Effector memory CD8-positive, alpha-beta T cell (primary cell): ENCODE measurements around the gene SEMA3E.

Experiments used
- ATAC-seq: fragments of 150-1000 bp; cut with Tn5 transposase; replicated peaks from 2 replicates; pipeline ENCODE4 v1.10.0; 2021; ENCODE audit warnings: mild to moderate bottlenecking, moderate library complexity
- DNase-seq, 3 experiments: peaks; one replicate each; pipeline ENCODE4 v3.0.0; 2021
- H3K27ac Mint-ChIP-seq, 2 donors: one replicate each; pipeline ENCODE4 v1.8.0; 2022; ENCODE audit warnings: mild to moderate bottlenecking in 2 of 2, mixed read lengths in 2 of 2, moderate library complexity in 2 of 2
- H3K27me3 Mint-ChIP-seq, 2 donors: one replicate each; pipeline ENCODE4 v1.8.0; 2022; ENCODE audit warnings: mixed read lengths in 2 of 2
- H3K36me3 Mint-ChIP-seq: one replicate; pipeline ENCODE4 v1.8.0; 2022; ENCODE audit warnings: mild to moderate bottlenecking, moderate library complexity, mixed read lengths; ENCODE audit not compliant: insufficient read depth
- H3K4me1 Mint-ChIP-seq, 2 donors: one replicate each; pipeline ENCODE4 v1.8.0; 2022; ENCODE audit warnings: low read depth in 2 of 2, mixed read lengths in 2 of 2
- H3K4me3 Mint-ChIP-seq, 2 donors: one replicate each; pipeline ENCODE4 v1.8.0; 2022; ENCODE audit warnings: mild to moderate bottlenecking in 2 of 2, mixed read lengths in 2 of 2, moderate library complexity in 2 of 2
- H3K9me3 Mint-ChIP-seq, 2 donors: one replicate each; pipeline ENCODE4 v1.8.0; 2022; ENCODE audit warnings: mixed read lengths in 2 of 2

SEMA3E gene

GRCh38 chr7:83429493-83429892 is 219.4 kb downstream of the SEMA3E start:
- H3K27me3 Mint-ChIP-seq: no peaks in the 10 kb centered on the region
- no peak overlapping the region for H3K27ac Mint-ChIP-seq
- ATAC-seq (no peak), DNase-seq (no peak)
- no peaks in the 10 kb centered on the region for H3K4me1 Mint-ChIP-seq
- peaks cover 0 to 4% of the 10 kb centered on the region in 2 donors for H3K9me3 Mint-ChIP-seq
- H3K4me3 Mint-ChIP-seq: no peak overlapping the region
- H3K36me3 Mint-ChIP-seq: no peaks in the 10 kb centered on the region

DNA sequence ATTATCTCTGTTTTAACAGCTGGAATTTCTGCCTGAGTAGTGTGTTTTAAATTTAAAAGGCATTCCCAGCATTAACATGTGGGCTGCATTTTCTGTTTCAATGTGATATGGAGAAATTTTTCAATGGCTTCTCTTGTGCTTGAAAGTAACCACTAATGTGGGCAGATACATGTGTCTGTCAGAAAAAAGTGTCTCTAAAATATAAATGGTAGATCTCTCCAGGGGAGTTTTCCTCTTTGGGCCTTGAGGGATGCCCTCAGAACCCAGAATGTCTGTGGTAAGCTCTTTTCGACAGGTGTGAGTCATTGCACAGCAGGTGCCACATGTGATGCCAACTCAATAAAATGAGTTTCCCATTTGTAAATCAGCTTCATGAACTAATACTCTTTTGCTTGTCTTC is 221.1 kb downstream of the SEMA3E start:
- no peak for DNase-seq
- H3K4me3 Mint-ChIP-seq: no peak overlapping the region
- ATAC-seq: no peak
- no peaks in the 10 kb centered on the region for H3K27me3 Mint-ChIP-seq
- no peaks in the 10 kb centered on the region for H3K4me1 Mint-ChIP-seq
- H3K27ac Mint-ChIP-seq: no peak overlapping the region
- H3K9me3 Mint-ChIP-seq: peaks cover 0 to 4% of the 10 kb centered on the region in 2 donors
- H3K36me3 Mint-ChIP-seq: no peaks in the 10 kb centered on the region

- no peak for DNase-seq
- Mint-ChIP-seq H3K27ac (no peak overlapping the region), H3K4me3 (no peak overlapping the region)
Measured at GRCh38 chr7:83426325-83426724, 222.6 kb downstream of the SEMA3E start.

GRCh38 chr7:83419013-83419412 is 229.9 kb downstream of the SEMA3E start:
- no peak for ATAC-seq
- Mint-ChIP-seq H3K9me3 (peaks cover 6 to 7% of the 10 kb centered on the region in 2 donors), H3K27ac (no peak overlapping the region), H3K4me1 (no peaks in the 10 kb centered on the region), H3K36me3 (no peaks in the 10 kb centered on the region), H3K4me3 (no peak overlapping the region), H3K27me3 (no peaks in the 10 kb centered on the region)
- no peak for DNase-seq

More at GRCh38 chr7:83426325-83426724, 222.6 kb downstream of the SEMA3E start:
- H3K4me1 Mint-ChIP-seq: no peaks in the 10 kb centered on the region
- H3K27me3 Mint-ChIP-seq: no peaks in the 10 kb centered on the region
- peaks cover 6 to 7% of the 10 kb centered on the region in 2 donors for H3K9me3 Mint-ChIP-seq
- no peak for ATAC-seq
- H3K36me3 Mint-ChIP-seq: no peaks in the 10 kb centered on the region

- H3K4me1 Mint-ChIP-seq: no peaks in the 10 kb centered on the region
- H3K9me3 Mint-ChIP-seq: peaks cover 0 to 8% of the 10 kb centered on the region in 2 donors
- H3K4me3 Mint-ChIP-seq: no peak overlapping the region
- DNase-seq (no peak), ATAC-seq (no peak)
- H3K36me3 Mint-ChIP-seq: no peaks in the 10 kb centered on the region
- no peak overlapping the region for H3K27ac Mint-ChIP-seq
- no peaks in the 10 kb centered on the region for H3K27me3 Mint-ChIP-seq
Measured at GRCh38 chr7:83415840-83416239, 233.1 kb downstream of the SEMA3E start.

- Mint-ChIP-seq H3K4me3 (no peak overlapping the region), H3K4me1 (no peaks in the 10 kb centered on the region), H3K36me3 (no peaks in the 10 kb centered on the region), H3K27ac (no peak overlapping the region), H3K27me3 (no peaks in the 10 kb centered on the region), H3K9me3 (peaks cover 0 to 8% of the 10 kb centered on the region in 2 donors)
- ATAC-seq: no peak
- no peak for DNase-seq
Measured at GRCh38 chr7:83414947-83415346, 234.0 kb downstream of the SEMA3E start.

- DNase-seq: no peak
- Mint-ChIP-seq H3K27ac (no peak overlapping the region), H3K27me3 (no peaks in the 10 kb centered on the region), H3K4me3 (no peak overlapping the region), H3K36me3 (no peaks in the 10 kb centered on the region), H3K4me1 (no peaks in the 10 kb centered on the region), H3K9me3 (peaks cover 0 to 5% of the 10 kb centered on the region in 2 donors)
- no peak for ATAC-seq
Measured at GRCh38 chr7:83413831-83414230, 235.1 kb downstream of the SEMA3E start.

GRCh38 chr7:83413424-83413823 is 235.5 kb downstream of the SEMA3E start:
- Mint-ChIP-seq H3K27ac (no peak overlapping the region), H3K36me3 (no peaks in the 10 kb centered on the region), H3K4me1 (no peaks in the 10 kb centered on the region), H3K4me3 (no peak overlapping the region), H3K9me3 (peaks cover 0 to 5% of the 10 kb centered on the region in 2 donors), H3K27me3 (no peaks in the 10 kb centered on the region)
- no peak for DNase-seq
- ATAC-seq: no peak

DNA sequence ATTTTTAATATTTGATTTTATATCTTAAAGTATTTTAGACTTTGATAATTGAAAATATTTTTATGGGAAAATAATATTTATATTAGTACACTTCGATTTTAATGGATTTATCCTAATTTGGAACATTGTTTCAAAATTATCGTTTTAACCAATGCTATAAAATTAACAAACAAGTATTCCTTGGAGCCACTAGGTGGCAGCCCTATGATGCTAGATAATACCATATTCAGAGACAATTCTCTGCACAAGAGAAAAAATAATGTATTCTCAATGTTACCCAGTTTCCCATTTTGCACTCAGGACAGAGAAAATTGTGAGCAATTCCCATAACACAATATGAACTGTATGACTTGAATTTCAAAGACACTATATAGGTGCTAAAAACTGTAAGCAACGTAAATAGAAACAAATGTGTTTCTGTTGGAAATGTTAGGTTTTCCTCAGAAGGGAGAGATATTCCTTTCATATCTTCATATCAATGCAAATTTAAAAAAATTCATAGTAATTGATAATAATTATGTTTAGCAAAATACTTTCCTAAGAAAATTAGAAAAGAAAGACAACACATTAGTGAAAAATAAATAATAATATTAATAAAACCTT is 237.8 kb downstream of the SEMA3E start:
- DNase-seq (no peak), ATAC-seq (no peak)
- no peak overlapping the region for H3K4me3 Mint-ChIP-seq

DNA sequence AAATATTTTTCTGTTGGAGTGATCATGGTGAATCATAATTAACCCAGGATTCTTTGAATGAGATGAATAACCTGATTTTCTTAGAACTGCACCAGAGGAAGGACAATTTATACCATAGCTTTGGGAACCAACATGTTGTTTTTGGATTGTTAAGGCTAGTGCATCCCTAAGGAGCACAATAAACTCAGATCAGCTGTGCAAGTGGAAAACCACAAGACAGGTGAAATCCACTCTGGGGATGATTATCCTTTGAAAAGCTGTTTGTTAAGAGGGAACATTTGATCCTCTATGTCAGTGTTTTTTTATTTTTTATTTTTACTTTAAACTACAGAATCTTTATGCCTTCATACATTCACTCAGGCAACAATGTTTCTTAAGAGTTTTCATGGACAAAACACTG is 254.2 kb downstream of the SEMA3E start:
- H3K27ac Mint-ChIP-seq: no peak overlapping the region
- H3K27me3 Mint-ChIP-seq: no peaks in the 10 kb centered on the region
- H3K9me3 Mint-ChIP-seq: peaks cover 0 to 6% of the 10 kb centered on the region in 2 donors
- H3K4me3 Mint-ChIP-seq: no peak overlapping the region
- no peaks in the 10 kb centered on the region for H3K36me3 Mint-ChIP-seq
- no peak for ATAC-seq
- H3K4me1 Mint-ChIP-seq: no peaks in the 10 kb centered on the region
- DNase-seq: no peak

More for the DNA sequence above, 237.8 kb downstream of the SEMA3E start:
- no peaks in the 10 kb centered on the region for H3K27me3 Mint-ChIP-seq
- H3K4me1 Mint-ChIP-seq: no peaks in the 10 kb centered on the region
- no peaks in the 10 kb centered on the region for H3K36me3 Mint-ChIP-seq
- H3K27ac Mint-ChIP-seq: no peak overlapping the region
- H3K9me3 Mint-ChIP-seq: peaks cover 0 to 5% of the 10 kb centered on the region in 2 donors

DNA sequence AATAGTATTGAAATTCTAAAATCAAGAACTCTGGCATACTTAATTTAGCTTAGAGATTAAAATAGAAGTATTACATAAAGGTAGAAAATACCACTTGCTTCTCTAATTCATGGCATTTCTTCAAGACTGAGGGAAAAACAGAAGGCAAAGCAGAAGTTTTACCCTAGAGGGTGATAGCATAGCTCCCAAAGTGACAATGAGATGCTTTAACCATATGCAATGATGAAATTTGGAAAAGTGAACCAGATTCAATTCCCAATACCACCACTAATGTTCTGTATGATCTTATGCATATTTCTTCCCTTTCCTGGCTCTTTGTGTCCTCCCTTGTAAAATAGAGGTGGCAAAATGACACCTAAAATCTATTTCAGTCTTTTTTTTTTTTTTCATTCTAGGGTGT is 260.5 kb downstream of the SEMA3E start:
- DNase-seq (no peak), ATAC-seq (no peak)

DNA sequence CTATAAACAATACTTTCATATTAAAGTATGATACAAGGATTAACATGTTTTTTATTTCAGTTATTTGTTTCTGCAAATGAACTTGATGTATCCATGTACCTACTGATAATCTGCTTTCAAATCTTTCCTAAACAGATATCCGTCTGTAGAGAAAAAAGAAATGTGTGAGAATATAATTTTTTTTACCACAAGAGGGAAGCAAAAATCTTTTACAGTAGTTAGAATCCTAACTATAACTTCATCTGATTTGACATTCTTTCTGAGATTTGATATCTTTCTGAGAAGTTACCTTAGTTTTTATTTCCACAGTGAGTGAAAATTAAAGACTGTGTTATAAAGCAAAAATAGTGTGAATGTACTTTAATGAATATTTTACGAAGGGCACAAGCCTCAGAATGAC is 282.3 kb downstream of the SEMA3E start:
- ATAC-seq: no peak
- H3K27ac Mint-ChIP-seq: no peak overlapping the region
- no peaks in the 10 kb centered on the region for H3K4me1 Mint-ChIP-seq
- no peak overlapping the region for H3K4me3 Mint-ChIP-seq
- H3K36me3 Mint-ChIP-seq: no peaks in the 10 kb centered on the region
- H3K9me3 Mint-ChIP-seq: peaks cover 3 to 8% of the 10 kb centered on the region in 2 donors
- no peaks in the 10 kb centered on the region for H3K27me3 Mint-ChIP-seq
- no peak for DNase-seq

More for the DNA sequence above, 260.5 kb downstream of the SEMA3E start:
- Mint-ChIP-seq H3K4me3 (no peak overlapping the region), H3K9me3 (peaks cover 5 to 12% of the 10 kb centered on the region in 2 donors), H3K27ac (no peak overlapping the region), H3K4me1 (no peaks in the 10 kb centered on the region), H3K27me3 (no peaks in the 10 kb centered on the region), H3K36me3 (no peaks in the 10 kb centered on the region)

- no peaks in the 10 kb centered on the region for H3K4me1 Mint-ChIP-seq
- H3K36me3 Mint-ChIP-seq: no peaks in the 10 kb centered on the region
- no peak overlapping the region for H3K27ac Mint-ChIP-seq
- ATAC-seq (no peak), DNase-seq (no peak)
- H3K4me3 Mint-ChIP-seq: no peak overlapping the region
- H3K27me3 Mint-ChIP-seq: no peaks in the 10 kb centered on the region
- H3K9me3 Mint-ChIP-seq: peaks cover 11 to 12% of the 10 kb centered on the region in 2 donors
Measured at GRCh38 chr7:83365746-83366145, 283.2 kb downstream of the SEMA3E start.

DNA sequence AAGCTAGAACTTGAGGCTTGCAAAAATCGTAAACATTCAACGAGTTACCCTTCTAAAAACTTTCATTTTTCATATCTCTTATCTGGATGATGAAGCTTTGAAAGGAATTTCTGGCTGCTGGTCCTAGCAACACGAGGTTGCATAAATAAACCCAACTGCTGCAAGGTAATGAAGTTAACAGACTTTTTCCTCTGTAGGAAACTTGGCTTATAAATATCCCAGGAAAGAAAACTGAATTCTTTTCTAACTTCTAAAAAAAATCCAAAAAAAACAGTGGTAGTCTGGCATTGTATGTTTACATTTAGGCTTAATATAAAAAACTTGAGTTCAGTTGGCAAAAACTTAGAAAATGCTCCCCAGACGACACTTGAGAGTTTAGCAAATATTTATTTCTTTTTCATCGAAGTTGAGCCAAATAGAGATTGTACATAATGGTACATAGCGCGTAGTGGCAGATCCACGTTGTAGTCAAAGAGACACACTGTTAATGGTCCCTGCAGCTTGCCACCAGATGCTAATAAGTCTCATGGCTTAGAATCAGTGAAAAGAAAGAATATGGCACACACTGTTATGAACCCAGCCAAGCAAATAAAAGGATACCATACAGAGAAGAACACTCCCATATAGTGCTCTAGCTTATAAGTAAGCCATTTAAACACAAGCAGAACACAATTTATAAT is 285.9 kb downstream of the SEMA3E start:
- Mint-ChIP-seq H3K4me1 (no peaks in the 10 kb centered on the region), H3K36me3 (no peaks in the 10 kb centered on the region), H3K27ac (no peak overlapping the region), H3K27me3 (no peaks in the 10 kb centered on the region), H3K4me3 (no peak overlapping the region), H3K9me3 (peaks cover 12 to 14% of the 10 kb centered on the region in 2 donors)
- no peak for ATAC-seq
- no peak for DNase-seq
